IMR-90 (cell line): Measurements from ENCODE around the gene CPN2. TPM values are rescaled to one million over a fixed set of nuclear protein-coding genes. Genes with fewer than 3 reads are reported as not detected.

ENCODE experiments used
- ATAC-seq: fragments of 200-7000 bp; cut with Tn5 transposase; 2 replicates; pipeline ENCODE4 v1.9.1; 2020; ENCODE audit warnings: low read depth, mild to moderate bottlenecking, moderate library complexity
- BruUV-seq: library from RNA; stranded (reverse); fragments of 400-500 nt; replicated peaks from 2 replicates; lab custom pipeline; 2021; lab: Mats Ljungman, UMichigan
- CTCF ChIA-PET: fragments of 300-600 bp; formaldehyde crosslinking; extraction: SDS; loops from one replicate; lab custom pipeline; 2021; ENCODE audit warnings: antibody characterized with exemption; lab: Yijun Ruan, JAX
- POLR2A ChIA-PET: fragments of 300-600 bp; sonication (Branson Sonifier 250); formaldehyde crosslinking; loops from one replicate; lab custom pipeline; 2022; ENCODE audit warnings: antibody characterized with exemption; ENCODE audit not compliant: unreplicated experiment; lab: Charles Lee
- DNase-seq: peaks from one replicate; pipeline ENCODE4 v3.0.0; 2013
- H2AFZ ChIP-seq: replicated peaks from 2 replicates; pipeline ENCODE3; 2013; ENCODE audit warnings: low read length, mild to moderate bottlenecking; ENCODE audit not compliant: poor library complexity
- H2AK5ac ChIP-seq: 2 replicates; pipeline ENCODE4 v1.6.1; 2013; ENCODE audit warnings: low read depth, low read length, inconsistent platforms
- H2AK9ac ChIP-seq: replicated peaks from 2 replicates; pipeline ENCODE3; 2013; ENCODE audit warnings: mild to moderate bottlenecking, low read depth, low read length, moderate library complexity; ENCODE audit not compliant: poor library complexity
- H2BK120ac ChIP-seq: 2 replicates; pipeline ENCODE4 v1.6.1; 2013; ENCODE audit warnings: low read depth, low read length, inconsistent platforms
- H2BK15ac ChIP-seq: 3 replicates; pipeline ENCODE4 v1.6.1; 2013; ENCODE audit warnings: low read depth, low read length, inconsistent platforms
- H2BK20ac ChIP-seq: 2 replicates; pipeline ENCODE4 v1.6.1; 2013; ENCODE audit warnings: low read depth, mild to moderate bottlenecking, inconsistent platforms, low read length, moderate library complexity
- H2BK5ac ChIP-seq: 2 replicates; pipeline ENCODE4 v1.6.1; 2013; ENCODE audit warnings: mild to moderate bottlenecking, low read depth, low read length, inconsistent platforms; ENCODE audit not compliant: poor library complexity, severe bottlenecking
- H3K14ac ChIP-seq: replicated peaks from 2 replicates; pipeline ENCODE4 v1.6.1; 2013; ENCODE audit warnings: low read depth, low read length, inconsistent platforms
- H3K18ac ChIP-seq: 2 replicates; pipeline ENCODE4 v1.6.1; 2013; ENCODE audit warnings: low read depth, low read length, control low read depth
- H3K23ac ChIP-seq: 2 replicates; pipeline ENCODE4 v1.6.1; 2013; ENCODE audit warnings: low read depth, low read length, inconsistent platforms
- H3K27ac ChIP-seq: 2 replicates; pipeline ENCODE4 v1.5.1; 2013; ENCODE audit warnings: mild to moderate bottlenecking, control low read depth, low read length; ENCODE audit not compliant: insufficient read depth
- H3K27me3 ChIP-seq: 2 replicates; pipeline ENCODE4 v1.6.1; 2013; ENCODE audit warnings: low read length; ENCODE audit not compliant: control insufficient read depth, insufficient read depth
- H3K36me3 ChIP-seq: 2 replicates; pipeline ENCODE4 v1.6.1; 2013; ENCODE audit warnings: low read length, mixed read lengths; ENCODE audit not compliant: control insufficient read depth, insufficient read depth
- H3K4ac ChIP-seq: 2 replicates; pipeline ENCODE4 v1.6.1; 2013; ENCODE audit warnings: low read depth, low read length, inconsistent platforms
- H3K4me1 ChIP-seq: 2 replicates; pipeline ENCODE4 v1.6.1; 2013; ENCODE audit warnings: low read length, mixed read lengths; ENCODE audit not compliant: control insufficient read depth, insufficient read depth
- H3K4me2 ChIP-seq: 2 replicates; pipeline ENCODE4 v1.6.1; 2013; ENCODE audit warnings: low read depth, mild to moderate bottlenecking, control low read depth, low read length, moderate library complexity
- H3K4me3 ChIP-seq: 2 replicates; pipeline ENCODE4 v1.5.1; 2013; ENCODE audit warnings: low read depth, mild to moderate bottlenecking, control low read depth, low read length, moderate library complexity; ENCODE audit not compliant: insufficient read depth
- H3K56ac ChIP-seq: 2 replicates; pipeline ENCODE4 v1.6.1; 2013; ENCODE audit warnings: low read length, inconsistent platforms; ENCODE audit not compliant: insufficient read depth; ENCODE audit errors: extremely low read depth
- H3K79me1 ChIP-seq, 2 experiments: 2 replicates each; pipeline ENCODE4 v1.6.1; 2013; ENCODE audit warnings: low read length in 2 of 2, inconsistent platforms in 1 of 2, low read depth in 1 of 2
- H3K9ac ChIP-seq: 2 replicates; pipeline ENCODE4 v1.6.1; 2013; ENCODE audit warnings: low read depth, low read length, control low read depth
- H3K9me1 ChIP-seq: 2 replicates; pipeline ENCODE4 v1.6.1; 2013; ENCODE audit warnings: low read length, inconsistent platforms; ENCODE audit not compliant: insufficient read depth
- H3K9me3 ChIP-seq: 2 replicates; pipeline ENCODE4 v1.6.1; 2013; ENCODE audit warnings: low read length; ENCODE audit not compliant: control insufficient read depth, insufficient read depth
- H4K20me1 ChIP-seq: 2 replicates; pipeline ENCODE4 v1.6.1; 2013; ENCODE audit warnings: low read length, inconsistent platforms; ENCODE audit not compliant: insufficient read depth
- H4K5ac ChIP-seq: 2 replicates; pipeline ENCODE4 v1.6.1; 2013; ENCODE audit warnings: mild to moderate bottlenecking, low read depth, low read length, control low read depth
- H4K8ac ChIP-seq, 2 experiments: 2 replicates each; pipeline ENCODE4 v1.6.1; 2013; ENCODE audit warnings: low read depth in 2 of 2, low read length in 2 of 2, control low read depth in 1 of 2, inconsistent platforms in 1 of 2
- H4K91ac ChIP-seq: 2 replicates; pipeline ENCODE4 v1.6.1; 2013; ENCODE audit warnings: low read depth, low read length, inconsistent platforms; ENCODE audit not compliant: insufficient read depth
- RFX5 ChIP-seq: IDR thresholded peaks from 2 replicates; pipeline ENCODE4 v1.8.0; 2012; ENCODE audit warnings: low read depth, mild to moderate bottlenecking, low read length, moderate library complexity
- WGBS, 2 experiments: methylation state at CpG; one replicate each; pipeline versions ENCODE4 v1.1.5 to v1.1.7; 2013; ENCODE audit warnings: missing lambda C conversion rate in 2 of 2; ENCODE audit not compliant: insufficient read length in 1 of 2; ENCODE audit errors: extremely low coverage in 2 of 2; 5-methylcytosine and 5-hydroxymethylcytosine counted together
- dilution Hi-C: fragments of 300-500 bp; cut with HindIII; formaldehyde crosslinking; loops from one replicate; pipeline ENCODE4 v1.14.3; 2018; ENCODE audit warnings: low sequenced_read_pairs; ENCODE audit not compliant: unreplicated experiment
- in situ Hi-C: fragments of 300-500 bp; cut with MboI; formaldehyde crosslinking; loops from 3 replicates; pipeline ENCODE4 v1.14.3; 2019; ENCODE audit warnings: low sequenced_read_pairs, inconsistent platforms, mixed read lengths
- intact Hi-C: fragments of 100-400 bp; cut with micrococcal nuclease; formaldehyde crosslinking; loops from 2 replicates; pipeline ENCODE4 v1.10.0; 2022
- polyA plus RNA-seq, 3 experiments: library from polyadenylated mRNA; depleted of rRNA; stranded (reverse); fragments of >200 nt; gene quantifications; 2 replicates each; pipeline ENCODE4 v1.2.3, GENCODE V29; 2012; ENCODE audit warnings: low replicate concordance in 1 of 3
- total RNA-seq: library from RNA; depleted of rRNA; stranded (reverse); fragments of >200 nt; gene quantifications from 2 replicates; pipeline ENCODE4 v1.2.3, GENCODE V29; 2012

Gene CPN2
- total and polyA plus RNA-seq, 2 of the 4 experiments (the other 2 are of a cell fraction), result 0.07 TPM; not detected in 1

GRCh38 chr3:194382892-194383223 is 31.7 kb upstream of the CPN2 start:
- ChIA-PET POLR2A (no interaction called here), CTCF (no interaction called here)
- H3K4ac ChIP-seq, result no peak overlapping the region
- in situ Hi-C loops (no loop called here), intact Hi-C loops (no loop called here), dilution Hi-C loops (no loop called here)
- H3K27me3 ChIP-seq, result peaks cover 44% of the 10 kb centered on the region
- no peak overlapping the region for H3K23ac ChIP-seq
- TF ChIP-seq RFX5, result no peak
- no peak overlapping the region for H3K4me2 ChIP-seq
- H2BK15ac ChIP-seq, result no peak overlapping the region
- H3K4me1 ChIP-seq, result no peaks in the 10 kb centered on the region
- H3K18ac ChIP-seq, result no peak overlapping the region
- no peak for DNase-seq
- no peaks in the 10 kb centered on the region for H4K20me1 ChIP-seq
- no peaks in the 10 kb centered on the region for H3K9me1 ChIP-seq
- no peaks in the 10 kb centered on the region for H3K36me3 ChIP-seq
- no peaks in the 10 kb centered on the region for H3K79me1 ChIP-seq
- no peak overlapping the region for H2AK9ac ChIP-seq
- WGBS, 2 experiments, result 75% methylated on average over 2 of the region's 9 CpGs; no CpG with 5 or more reads in 1 of the 2 experiments
- no peak overlapping the region for H2BK5ac ChIP-seq
- H4K91ac ChIP-seq, result no peak overlapping the region
- no peak overlapping the region for H2AFZ ChIP-seq
- BruUV-seq, result no TSS peak
- H3K9ac ChIP-seq, result no peak overlapping the region
- H2AK5ac ChIP-seq, result no peak overlapping the region
- no peak overlapping the region for H2BK20ac ChIP-seq
- no peak overlapping the region for H4K8ac ChIP-seq
- no peak overlapping the region for H3K14ac ChIP-seq
- no peak overlapping the region for H3K27ac ChIP-seq
- H3K56ac ChIP-seq, result no peak overlapping the region
- no peak overlapping the region for H2BK120ac ChIP-seq
- no peaks in the 10 kb centered on the region for H3K9me3 ChIP-seq
- no peak for ATAC-seq
- H3K4me3 ChIP-seq, result no peak overlapping the region
- no peak overlapping the region for H4K5ac ChIP-seq
